Cortex of kidney (tissue), 1 donor: ENCODE results near the gene PDE6A.
A peak's percentile ranks its signal among the peaks of the same experiment; 100 is the strongest.

ENCODE experiments used
- DNase-seq: peaks from one replicate; lab custom pipeline; 2025; lab: John Stamatoyannopoulos, UW

PDE6A gene

DNA sequence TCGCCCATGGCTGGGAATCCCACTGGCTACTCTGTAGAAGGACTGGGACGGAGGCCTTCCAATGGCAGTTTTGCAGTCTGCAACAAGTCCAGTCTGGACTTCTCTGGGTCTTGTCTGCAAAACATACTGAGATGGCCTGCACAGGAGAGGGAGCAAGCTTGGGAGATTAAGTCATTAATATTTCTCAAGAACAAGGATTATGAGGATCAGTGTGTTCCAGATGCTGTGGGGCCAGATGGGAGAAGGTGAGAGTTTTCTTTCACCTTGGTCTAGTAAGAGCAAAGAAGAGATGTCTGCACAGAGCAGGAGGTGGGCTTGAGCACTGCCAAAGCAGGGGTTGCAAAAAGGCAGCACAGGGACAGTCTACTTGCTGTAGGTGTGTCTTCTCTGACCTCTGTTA is at the start of gene PDE6A:
Gene PDE6A, minus strand, starts transcription at position 128 of the 400 bp plus-strand sequence. Its CDS starts 120 bp downstream, at position 8.
- DNase-seq, result no peak

DNA sequence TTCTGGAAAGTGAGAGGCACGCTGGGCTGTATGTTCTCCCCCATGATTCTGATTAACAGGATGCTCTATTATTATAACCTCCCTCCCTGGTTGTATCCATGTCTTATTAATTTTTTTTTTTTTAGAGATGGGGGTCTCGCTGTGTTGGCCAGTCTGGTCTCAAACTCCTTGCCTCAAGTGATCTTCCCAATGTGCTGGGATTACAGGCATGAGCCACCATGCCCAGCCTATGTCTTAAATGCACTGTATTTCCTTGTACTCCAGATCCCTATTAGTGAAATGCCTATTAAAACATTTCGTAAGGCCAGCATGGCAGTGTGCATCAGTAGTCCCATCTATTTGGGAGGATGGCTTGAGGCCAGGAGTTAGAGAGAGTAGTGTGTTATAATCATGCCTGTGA is 48.9 kb upstream of the PDE6A start:
- no peak for DNase-seq

DNA sequence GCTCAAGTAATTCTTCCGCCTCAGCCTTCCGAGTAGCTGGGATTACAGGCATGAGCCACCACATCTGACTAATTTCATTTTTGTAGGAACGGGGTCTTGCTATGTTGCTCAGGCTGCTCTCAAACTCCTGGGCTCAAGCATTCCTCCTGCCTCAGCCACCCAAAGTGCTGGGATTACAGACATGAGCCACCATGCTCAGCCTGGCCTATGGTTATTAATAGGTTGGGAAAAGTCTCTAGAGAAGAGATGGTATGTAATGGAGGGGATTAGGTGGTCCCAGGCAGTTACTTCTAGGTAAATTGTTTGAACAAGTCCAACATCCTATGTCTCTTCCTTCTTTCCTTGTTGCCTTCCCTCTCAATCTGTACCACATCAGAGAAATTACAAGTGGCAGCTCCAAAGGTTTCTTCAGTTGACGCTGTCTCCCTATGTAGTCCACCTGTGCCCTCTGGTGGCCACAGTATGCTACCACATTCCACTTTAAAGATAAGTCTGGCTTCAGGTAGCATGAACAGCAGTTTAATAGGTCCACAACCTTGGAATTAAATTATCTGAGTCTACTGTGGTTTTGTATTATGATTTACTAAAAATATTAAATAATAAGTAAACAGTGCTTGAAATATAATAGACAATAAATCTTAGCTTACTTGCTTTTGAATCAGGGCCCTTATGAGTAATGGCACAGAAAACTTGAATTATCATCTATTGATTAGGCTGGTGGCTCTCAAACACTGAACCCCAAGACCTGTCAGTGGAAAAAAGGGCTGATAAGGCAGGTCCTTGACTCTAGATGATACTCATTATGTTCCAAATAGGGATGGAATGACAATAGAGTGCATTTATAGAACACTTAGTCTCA is 46.2 kb upstream of the PDE6A start:
- DNase-seq, result no peak

DNA sequence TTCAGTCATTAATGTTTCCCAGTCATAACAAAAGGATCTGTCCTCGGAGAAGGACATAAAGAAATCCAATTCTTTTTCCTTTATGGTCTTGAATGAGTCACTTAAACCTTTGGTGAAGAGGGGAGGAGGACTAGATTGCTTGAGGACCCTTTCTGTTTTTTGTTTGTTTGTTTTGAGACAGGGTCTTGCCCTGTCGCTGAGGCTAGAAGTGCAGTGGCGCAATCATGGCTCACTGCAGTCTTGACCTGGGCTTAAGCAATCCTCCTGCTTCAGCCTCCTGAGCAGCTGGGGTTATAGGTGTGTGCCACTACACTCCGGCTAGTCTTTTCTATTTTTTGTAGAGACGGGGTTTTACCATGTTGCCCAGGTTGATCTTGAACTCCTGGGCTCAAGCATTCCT is 43.5 kb upstream of the PDE6A start:
- no peak for DNase-seq

DNA sequence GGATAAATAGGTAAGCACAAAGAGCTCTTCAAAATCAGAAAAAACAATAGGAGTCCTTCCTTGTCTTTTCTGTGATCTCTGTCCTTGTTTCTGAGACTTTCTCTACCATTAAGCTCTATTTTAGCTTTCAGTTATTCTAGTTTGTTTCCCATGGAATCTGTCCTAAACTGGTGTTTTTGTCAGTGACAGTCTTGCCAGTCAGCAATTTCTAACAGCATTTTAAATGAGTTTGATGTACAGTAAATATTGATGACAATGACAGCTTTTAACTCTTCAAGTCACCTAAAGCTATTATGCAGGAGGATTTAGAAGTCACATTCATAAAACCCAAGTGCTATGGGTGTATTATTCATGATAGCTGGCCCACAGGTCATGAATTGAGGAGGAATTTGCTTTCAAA is 37.9 kb upstream of the PDE6A start:
- no peak for DNase-seq

DNA sequence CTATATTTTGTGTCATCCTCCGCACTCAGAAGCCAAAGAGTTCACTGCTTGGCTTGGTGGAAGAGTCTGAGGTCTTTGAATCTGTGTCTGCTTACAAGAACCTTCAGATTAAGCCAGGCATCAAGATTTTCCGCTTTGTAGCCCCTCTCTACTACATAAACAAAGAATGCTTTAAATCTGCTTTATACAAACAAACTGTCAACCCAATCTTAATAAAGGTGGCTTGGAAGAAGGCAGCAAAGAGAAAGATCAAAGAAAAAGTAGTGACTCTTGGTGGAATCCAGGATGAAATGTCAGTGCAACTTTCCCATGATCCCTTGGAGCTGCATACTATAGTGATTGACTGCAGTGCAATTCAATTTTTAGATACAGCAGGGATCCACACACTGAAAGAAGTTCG is 36.6 kb upstream of the PDE6A start:
- no peak for DNase-seq

DNA sequence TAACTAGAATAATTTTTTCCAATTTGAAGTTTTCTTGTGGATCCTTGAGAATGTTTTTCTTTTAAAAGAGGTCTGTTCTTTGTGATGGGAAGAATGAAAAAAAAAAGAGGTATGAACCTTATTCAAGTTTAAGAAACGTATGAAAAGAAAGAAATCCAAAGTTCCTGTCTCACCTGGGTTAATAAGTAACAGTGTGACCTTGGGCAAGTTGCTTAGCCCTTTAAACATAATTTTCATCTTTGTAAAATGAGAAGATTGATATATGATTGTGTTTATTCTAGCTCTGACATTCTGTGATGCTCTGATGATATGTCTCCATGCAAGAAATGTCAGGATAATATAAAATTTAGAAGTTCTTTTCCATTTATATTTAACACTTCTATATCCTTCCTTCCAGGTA is 35.3 kb upstream of the PDE6A start:
- no peak for DNase-seq

DNA sequence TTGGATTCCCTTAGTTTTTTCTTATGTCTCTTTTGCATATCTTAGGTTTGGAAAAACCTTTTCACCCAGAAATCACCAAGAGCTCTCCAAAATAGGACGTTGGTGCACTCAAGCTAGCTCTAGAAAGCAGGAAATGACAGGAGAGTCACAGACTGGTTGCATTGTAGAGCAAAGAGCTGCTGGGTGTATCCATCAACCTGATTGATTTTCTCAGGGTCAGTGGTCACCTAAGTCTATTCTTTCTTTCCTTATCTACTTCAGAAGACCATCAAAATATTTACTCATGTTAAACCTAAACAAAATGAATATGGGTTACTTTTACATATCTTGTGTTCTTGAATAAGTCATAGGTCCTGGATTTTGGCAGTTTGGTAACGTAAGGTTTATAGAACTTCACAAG is 30.8 kb upstream of the PDE6A start:
- no peak for DNase-seq

DNA sequence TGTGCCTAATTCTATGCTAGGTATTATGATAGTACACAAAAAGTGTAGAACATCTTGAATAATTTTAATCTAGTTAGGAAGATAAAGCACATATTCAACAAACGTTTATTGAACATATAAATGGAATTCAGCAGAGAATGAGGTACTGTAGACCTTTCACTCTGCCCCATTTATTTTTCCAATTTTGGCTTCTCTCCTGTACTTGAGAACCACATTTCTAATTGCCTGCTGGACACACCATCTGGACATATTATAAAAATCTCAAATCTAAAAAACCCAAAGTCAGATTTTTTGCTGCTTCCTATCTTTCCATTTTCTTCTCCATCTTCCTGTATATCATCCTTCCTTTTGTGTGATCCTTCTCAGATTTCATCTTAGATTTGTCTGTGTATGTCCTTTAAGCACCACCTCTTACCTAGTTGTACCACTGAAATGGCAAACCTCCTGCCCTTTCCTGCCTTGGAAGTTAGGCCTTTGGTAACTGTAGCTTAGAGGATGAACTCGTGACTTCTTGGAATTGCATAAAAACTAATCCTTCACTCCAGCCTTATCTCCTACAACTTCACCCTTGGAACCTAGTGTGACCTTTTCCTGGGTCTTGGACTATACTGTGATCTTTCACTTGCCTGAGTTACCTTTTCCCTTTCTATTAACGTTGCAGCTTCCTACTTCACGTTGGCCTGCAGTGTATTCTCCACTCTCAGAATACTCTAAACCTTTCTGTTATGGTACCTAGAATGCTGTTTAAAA is 24.8 kb upstream of the PDE6A start:
- DNase-seq, result no peak

DNA sequence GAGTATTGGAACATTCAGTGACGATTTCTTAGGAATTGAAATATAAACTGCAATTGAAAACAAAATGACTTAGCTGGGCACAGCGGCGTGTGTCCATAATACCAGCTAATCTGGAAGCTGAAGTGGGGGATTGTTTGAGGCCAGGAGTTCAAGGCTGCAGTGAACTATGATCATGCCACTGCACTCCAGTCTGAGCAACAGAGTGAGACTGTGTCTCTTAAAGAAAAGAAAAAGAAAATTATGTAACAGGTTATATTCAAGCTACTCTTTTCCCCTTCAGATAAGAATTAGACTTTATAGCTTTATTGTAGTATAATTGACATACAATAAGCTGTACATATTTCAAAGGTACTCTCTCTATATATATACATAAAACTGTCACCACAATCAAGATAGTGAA is 22.4 kb upstream of the PDE6A start:
- DNase-seq, result no peak

DNA sequence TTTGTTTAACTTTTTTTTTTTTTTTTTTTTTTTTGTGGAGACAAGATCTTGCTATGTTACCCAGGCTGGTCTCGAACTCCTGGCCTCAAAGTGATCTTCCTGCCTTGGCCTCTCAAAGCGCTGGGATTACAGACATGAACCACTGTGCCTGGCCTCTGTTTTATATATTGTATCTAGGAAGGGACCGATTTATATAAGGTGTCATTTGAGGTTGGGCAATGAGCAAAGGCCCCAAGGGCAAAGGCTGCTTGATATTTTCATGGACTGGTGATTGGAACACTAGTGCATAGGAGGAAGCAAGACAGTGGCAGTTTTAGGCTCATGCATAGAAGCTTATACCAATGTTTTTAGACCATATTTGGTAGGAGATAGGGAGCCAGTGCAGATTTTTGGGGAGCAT is 19.1 kb upstream of the PDE6A start:
- no peak for DNase-seq

DNA sequence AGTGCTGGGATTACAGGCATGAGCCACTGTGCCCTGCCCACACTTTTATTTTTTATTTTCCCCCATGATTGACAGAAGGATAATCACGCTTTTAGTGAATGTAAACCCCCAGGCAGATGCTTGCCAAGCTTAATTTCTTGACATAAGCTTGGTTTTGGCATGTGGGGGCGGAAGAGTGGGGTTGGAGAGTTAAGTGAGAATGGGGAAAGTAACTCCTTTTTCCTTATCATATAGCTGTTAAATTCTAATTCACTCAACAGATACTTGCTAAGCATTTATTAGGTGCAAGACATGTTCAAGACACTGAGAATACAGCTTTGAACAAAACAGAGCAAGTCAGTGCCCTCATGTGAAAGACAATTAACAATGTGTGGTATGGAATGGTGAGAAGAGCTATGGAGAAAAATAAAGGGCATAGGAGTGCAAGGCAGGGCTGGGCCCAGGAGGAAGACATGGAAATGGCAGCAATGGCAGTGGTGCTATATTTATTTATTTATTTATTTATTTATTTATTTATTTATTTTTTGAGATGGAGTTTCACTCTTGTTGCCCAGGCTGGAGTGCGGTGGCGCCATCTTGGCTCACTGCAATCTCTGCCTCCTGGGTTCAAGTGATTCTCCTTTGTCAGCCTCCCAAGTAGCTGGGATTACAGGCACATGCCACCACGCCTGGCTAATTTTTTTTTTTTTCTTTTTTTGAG is 18.2 kb upstream of the PDE6A start:
- no peak for DNase-seq

DNA sequence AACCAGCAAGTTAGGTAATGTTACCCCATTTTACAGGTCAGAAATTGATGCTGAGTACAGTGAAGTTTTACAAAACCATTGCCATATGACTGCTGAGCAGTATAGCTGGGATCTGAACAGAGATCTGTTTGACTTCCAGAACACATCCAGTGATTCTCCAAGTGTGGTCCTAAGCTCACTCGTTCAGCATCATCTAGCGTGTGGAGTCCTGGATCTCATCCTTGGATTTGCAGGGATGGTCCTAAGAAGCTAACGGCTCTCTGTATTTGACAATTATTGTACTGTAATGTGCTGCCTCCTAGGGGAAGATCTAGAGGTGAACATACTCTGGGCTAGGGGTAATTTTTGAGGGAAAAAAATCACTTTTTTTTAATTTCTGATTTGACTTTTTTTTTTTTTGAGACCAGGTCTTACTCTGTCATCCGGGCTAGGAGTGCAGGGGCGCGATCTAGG is 17.4 kb upstream of the PDE6A start:
- DNase-seq, result no peak

DNA sequence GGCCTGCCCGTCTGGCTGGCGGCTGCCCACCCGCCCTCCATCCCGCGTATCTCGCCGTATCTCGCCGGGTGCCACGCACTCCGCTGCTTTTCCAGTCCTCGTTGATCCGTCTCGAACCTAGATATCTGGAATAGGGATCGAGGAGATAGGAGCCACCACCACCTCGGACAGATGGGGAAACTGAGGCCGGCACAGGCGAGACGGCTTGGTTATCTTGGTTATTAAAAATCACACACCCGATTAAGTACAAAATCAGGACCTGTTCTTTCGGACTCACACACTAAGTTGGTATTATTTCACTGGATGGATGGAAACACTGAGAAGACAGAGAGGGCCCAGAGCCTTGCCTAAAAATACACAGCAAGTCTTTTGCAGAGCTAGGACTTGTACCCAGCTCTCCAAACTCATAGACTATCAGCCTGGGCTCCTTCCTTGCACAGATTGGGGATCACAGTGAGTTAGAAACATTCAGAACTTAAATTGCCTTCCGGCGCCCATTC is 16.6 kb upstream of the PDE6A start:
- DNase-seq, result no peak

DNA sequence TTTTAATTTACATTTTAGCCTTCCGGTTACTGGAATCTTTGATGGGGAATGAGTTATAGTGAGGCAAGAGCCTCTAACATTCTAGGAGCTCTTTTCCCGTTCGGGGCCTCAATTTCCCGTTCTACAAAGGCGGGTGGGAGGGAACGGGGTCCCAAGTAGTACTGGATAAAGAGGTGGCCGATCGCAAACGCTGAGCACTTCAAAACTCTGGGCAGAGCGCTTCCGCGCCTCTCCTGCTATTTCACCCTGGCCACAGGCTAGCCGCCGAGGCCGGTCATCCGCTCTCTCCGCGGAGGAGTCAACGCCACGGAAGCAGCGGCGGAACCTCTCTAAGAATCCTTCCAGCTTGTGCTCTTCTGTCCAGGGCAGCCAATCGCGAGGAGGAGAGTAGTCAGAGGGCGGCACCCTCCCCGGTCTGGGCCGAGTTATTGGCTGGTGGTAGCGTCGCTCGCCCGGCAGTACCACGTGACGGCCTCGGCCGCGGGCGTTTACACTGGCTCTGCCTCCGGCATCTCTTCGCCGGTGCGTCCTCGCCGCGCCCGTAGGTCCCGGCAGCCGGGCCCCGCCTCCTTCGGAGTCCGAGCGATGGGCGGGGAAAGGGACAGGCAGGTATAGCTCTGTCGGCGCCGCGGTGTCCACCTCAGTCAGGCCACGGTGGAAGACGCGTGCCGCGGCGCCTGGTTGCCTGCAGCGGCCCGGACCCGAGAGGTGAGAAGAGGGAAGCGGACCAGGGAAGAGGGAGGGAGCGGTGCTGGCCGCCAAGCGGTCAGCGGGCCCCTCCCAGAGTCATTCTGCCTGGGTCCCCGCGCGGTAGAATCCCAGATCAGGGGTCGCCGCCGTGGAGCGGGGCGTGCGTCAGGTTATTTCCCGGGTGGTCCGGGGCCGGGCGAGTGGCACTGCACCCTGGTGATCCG is 15.9 kb upstream of the PDE6A start, which contains the start of gene SLC26A2:
Gene SLC26A2, plus strand, starts transcription at position 487 of the 914 bp plus-strand sequence. CDS start 16,895 bp downstream, outside the sequence.
- DNase-seq, result peak; percentile 85

DNA sequence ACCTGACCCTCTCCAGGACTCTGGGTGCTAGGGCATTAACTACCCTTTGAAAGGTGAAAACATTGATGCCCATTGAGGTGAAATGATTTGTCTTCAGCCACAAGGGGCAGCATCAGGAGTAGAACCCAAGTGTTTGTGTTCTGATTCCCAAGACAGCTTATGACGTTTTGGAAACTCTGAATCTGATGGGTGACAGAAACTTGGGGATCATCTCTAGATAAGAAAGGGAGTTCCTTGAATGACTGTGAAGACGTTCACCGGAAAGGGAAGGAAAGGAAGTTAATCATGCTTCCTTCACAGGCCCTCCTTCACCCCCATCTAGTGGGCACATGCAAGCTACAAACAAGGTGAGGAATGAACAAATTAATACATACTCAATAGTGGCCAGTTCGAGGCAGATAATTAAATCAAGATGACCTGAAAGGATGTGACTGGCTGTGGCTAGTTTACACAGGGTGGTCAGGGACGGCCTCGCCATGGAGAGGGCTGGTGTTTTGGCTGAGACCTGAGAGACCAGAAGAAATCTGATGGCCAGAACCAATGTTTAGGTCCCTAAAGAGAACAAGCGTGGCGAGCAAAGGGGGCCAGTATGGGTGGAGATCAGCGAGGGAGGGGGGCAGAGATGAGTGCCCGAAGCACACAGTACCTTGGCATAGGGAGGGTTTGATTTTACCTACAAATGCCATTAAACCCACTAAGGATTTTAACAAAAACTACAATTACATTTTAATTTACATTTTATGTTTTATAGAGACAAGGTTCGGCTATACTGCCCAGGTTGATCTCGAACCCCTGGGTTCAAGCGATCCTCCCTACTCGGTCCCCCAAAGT is 15.0 kb upstream of the PDE6A start:
- DNase-seq, result no peak

DNA sequence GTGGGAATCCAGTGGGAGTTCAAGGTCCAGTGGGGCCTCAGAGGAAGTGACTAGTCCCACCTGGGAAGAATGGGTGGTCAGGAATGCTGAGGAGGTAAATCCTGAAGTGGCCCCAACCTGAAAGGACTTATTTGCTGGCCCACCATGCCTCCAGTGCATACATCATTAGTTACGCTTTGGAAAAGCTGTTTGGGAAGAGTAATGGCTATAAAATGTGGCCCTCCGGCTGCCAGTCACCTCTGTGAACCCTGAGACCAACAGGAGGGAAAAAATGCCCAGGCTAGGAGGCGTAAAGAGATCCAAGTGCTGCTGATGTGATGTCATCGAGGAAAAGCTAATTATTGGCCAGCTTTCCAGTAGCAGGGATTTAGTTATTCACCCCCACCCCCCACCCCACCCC is 13.3 kb upstream of the PDE6A start:
- no peak for DNase-seq

DNA sequence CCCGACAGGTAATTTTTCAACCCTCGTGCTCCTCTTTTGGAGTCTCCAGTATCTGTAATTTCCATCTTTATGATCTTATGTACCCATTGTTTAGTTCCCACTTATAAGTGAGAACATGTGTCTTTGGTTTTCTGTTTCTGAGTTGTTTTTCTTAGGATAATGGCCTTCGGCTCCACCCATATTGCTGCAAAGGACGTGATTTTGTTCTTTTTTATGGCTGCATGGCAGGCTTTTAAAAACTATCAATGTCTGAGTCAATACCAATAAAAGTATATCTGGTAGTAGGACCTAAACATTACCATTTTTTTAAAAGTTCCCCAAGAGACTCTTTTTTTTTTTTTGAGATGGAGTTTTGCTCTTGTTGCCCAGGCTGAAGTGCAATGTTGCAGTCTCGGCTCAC is 12.1 kb upstream of the PDE6A start:
- DNase-seq, result no peak

DNA sequence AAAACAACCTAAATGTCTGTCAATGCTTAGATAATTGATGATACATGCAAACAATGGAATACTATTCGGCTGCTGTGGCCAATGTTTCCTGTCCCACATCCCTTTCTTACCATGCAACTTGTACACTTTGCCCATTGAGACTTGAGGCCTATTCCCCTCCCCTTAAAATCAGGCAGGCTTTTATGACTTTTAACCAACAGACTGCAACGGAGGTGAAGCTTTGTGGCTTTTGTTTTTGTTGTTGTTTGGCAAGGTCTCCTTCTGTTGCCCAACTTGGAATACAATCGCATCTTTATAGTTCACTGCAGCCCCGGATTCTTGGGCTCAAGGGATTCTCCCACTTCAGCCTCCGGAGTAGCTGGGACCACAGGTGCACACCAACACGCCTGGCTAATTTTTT is 10.2 kb upstream of the PDE6A start:
- DNase-seq, result no peak

DNA sequence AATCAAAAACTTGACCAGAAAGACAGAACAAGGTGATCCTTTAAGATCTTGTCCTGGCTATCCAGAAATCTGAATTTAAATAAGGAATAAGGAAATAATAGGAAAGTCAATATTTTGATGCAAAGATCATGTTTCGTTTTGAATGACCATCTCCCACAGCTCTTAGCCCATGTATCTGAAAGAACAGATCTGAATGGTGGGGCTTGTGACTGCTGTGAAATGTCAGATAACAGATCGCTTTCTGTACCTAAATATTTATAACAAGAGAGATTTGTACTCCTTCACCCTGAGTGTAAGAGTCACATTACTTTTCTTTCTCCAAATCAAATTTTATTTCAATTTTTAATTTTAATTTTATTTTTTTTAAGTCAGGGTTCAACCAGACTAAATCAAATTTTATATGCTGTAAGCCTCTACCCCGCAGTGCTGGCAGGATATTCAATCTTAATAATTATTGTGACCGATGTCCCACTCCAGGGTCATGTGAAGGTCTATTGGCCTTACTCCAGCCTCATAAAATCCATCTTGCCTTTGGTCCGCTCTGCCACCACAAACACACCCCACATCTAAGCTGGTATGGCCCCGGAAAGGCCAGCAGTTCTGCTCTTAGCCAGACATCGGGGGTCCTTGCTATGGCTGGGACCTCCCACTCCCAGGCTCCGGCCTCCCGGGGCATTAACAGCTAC is 9.0 kb upstream of the PDE6A start:
- no peak for DNase-seq
